Spleen (tissue), 11 donors: Measurements from ENCODE around the gene DRGX. TPM values are rescaled to one million over a fixed set of nuclear protein-coding genes. Genes with fewer than 3 reads are reported as not detected.

ENCODE experiments used
- DNase-seq: peaks from one replicate; pipeline ENCODE4 v3.0.0-alpha.2; 2020
- H3K27ac ChIP-seq, 8 donors: fragments of 200-600 bp; sonication (generic) in 7 of 8; 1 replicate in 4 of 8; 2 replicates in 4 of 8; pipeline versions ENCODE4 v1.5.0 to v1.8.0; 2016 to 2021; ENCODE audit warnings: inconsistent platforms in 4 of 8, mild to moderate bottlenecking in 4 of 8, moderate library complexity in 1 of 8
- H3K27me3 ChIP-seq, 7 donors: fragments of 200-600 bp; sonication (generic) in 6 of 7; replicated peaks in 1 of 7; 1 replicate in 4 of 7; 2 replicates in 3 of 7; pipeline versions ENCODE4 v1.5.0 to v1.8.0; 2016 to 2021; ENCODE audit warnings: inconsistent platforms in 3 of 7, mild to moderate bottlenecking in 1 of 7
- H3K36me3 ChIP-seq, 6 donors: fragments of 200-600 bp; sonication (generic) in 5 of 6; 1 replicate in 4 of 6; 2 replicates in 2 of 6; pipeline versions ENCODE4 v1.5.0 to v1.8.0; 2016 to 2021; ENCODE audit warnings: inconsistent platforms in 2 of 6
- H3K4me1 ChIP-seq, 6 donors: fragments of 200-600 bp; sonication (generic) in 5 of 6; 1 replicate in 3 of 6; 2 replicates in 3 of 6; pipeline versions ENCODE4 v1.5.0 to v1.8.0; 2016 to 2021; ENCODE audit warnings: inconsistent platforms in 3 of 6
- H3K4me3 ChIP-seq, 8 donors: fragments of 200-600 bp; sonication (generic) in 7 of 8; 1 replicate in 4 of 8; 2 replicates in 4 of 8; pipeline versions ENCODE4 v1.5.0 to v1.8.0; 2016 to 2021; ENCODE audit warnings: inconsistent platforms in 4 of 8, mild to moderate bottlenecking in 4 of 8, moderate library complexity in 2 of 8
- H3K9me3 ChIP-seq, 8 donors: fragments of 200-600 bp; sonication (generic) in 7 of 8; 1 replicate in 4 of 8; 2 replicates in 4 of 8; pipeline versions ENCODE4 v1.5.0 to v1.8.0; 2016 to 2021; ENCODE audit warnings: inconsistent platforms in 4 of 8
- CTCF ChIP-seq, 11 experiments: fragments of 200-600 bp in 7 of 11; fragments of 450-650 bp in 4 of 11; sonication (generic) in 4 of 11; IDR thresholded peaks in 8 of 11; conservative IDR thresholded peaks in 3 of 11; 1 replicate in 7 of 11; 2 replicates in 4 of 11; pipeline versions ENCODE4 v1.4.0 to v1.8.0; 2016 to 2021; ENCODE audit warnings: antibody characterized with exemption in 11 of 11, inconsistent platforms in 4 of 11, mild to moderate bottlenecking in 1 of 11
- POLR2A ChIP-seq, 3 donors: fragments of 450-650 bp; IDR thresholded peaks; one replicate each; pipeline ENCODE4 v1.5.1; 2017; ENCODE audit warnings: antibody characterized with exemption in 3 of 3, mild to moderate bottlenecking in 1 of 3
- POLR2AphosphoS5 ChIP-seq, 3 donors: sonication (generic); formaldehyde crosslinking; IDR thresholded peaks; one replicate each; pipeline ENCODE4 v1.5.1; 2017; ENCODE audit warnings: antibody characterized with exemption in 3 of 3
- WGBS, 5 donors: extraction: QIAGEN DNeasy Blood & Tissue Kit in 3 of 5; methylation state at CpG; one replicate each; pipeline versions ENCODE4 v1.1.5 to v1.1.7; 2013 to 2018; 5-methylcytosine and 5-hydroxymethylcytosine counted together
- intact Hi-C: fragments of 100-400 bp; cut with DNase I; formaldehyde crosslinking; loops from one replicate; pipeline ENCODE4 v1.15.0; 2023; ENCODE audit warnings: low total_unique reads
- polyA plus RNA-seq, 3 donors: library from polyadenylated mRNA; stranded (reverse); fragments of 200-250 nt; gene quantifications; one replicate each; pipeline ENCODE4 v1.2.1, GENCODE V29; 2013
- total RNA-seq, 7 donors: library from RNA; depleted of rRNA in 3 of 7; stranded (reverse); fragments of >200 nt in 3 of 7; fragmentation: NEBNext Ultra II Directional in 4 of 7; extraction: Animal tissue kit (Norgen Biotek cat#: 25700) in 4 of 7; gene quantifications; one replicate each; pipeline versions ENCODE4 v1.1.0 to v1.2.1, GENCODE V29; 2016 to 2021
- donor health status: healthy with polysubstance abuse.
- donor health status: DM: no; HTN: no; CAD: no; lungs with moderate emphysema.
- donor health status: DM: no; HTN: no; CAD: no.
- donor health status: Bipolar disorder and iron deficiency.
- donor health status: healthy.
- donor health status: DM: no; HTN: no; CAD: no.
- donor health status: DM: yes; HTN: yes; CAD: no.

Gene DRGX
- total and polyA plus RNA-seq, 10 donors, result 0.03 to 0.11 TPM; not detected in 8

- 66 to 83% (median 79%) methylated on average over 11 of the region's 11 CpGs for WGBS, 5 donors
- TF ChIP-seq POLR2A (IDR thresholded peaks at IDR 0.05) (no peak), POLR2AphosphoS5 (IDR thresholded peaks at IDR 0.05) (no peak), CTCF (IDR thresholded peaks at IDR 0.05 in 8 of 11, conservative IDR thresholded peaks at IDR 0.05 in 3 of 11) (no peak)
- Histone ChIP-seq H3K4me1 (peaks cover 0 to 14% (median 5%) of the 10 kb centered on the region in 6 donors), H3K36me3 (no peaks in the 10 kb centered on the region), H3K9me3 (peaks cover 0 to 11% (median 4%) of the 10 kb centered on the region in 8 donors), H3K27me3 (peaks cover 0 to 50% (median 0%) of the 10 kb centered on the region in 7 donors), H3K4me3 (no peak overlapping the region), H3K27ac (no peak overlapping the region)
- no peak for DNase-seq
- intact Hi-C loops, result no loop called here
Observed at GRCh38 chr10:49361735-49362568, 33.9 kb downstream of the DRGX start.

DNA sequence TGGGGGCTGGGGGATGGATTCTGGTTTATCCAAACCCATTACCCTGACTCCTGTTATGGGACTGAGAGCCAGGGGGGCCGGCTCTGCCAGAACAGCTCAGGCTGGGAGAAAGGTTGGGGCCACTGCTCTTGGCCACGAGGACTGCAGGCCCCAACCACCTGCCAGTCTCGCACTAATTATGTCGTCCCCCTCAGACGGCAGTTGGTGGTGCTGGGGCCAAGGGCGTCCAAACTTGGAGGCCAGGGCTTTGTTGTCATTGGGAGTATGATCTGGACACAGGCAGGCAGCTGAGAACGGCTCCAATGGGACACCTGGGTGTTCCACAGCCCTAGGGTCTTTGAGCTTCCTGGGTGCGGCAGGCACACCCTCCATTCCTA is 34.7 kb downstream of the DRGX start:
- TF ChIP-seq POLR2AphosphoS5 (IDR thresholded peaks at IDR 0.05) (no peak), CTCF (IDR thresholded peaks at IDR 0.05 in 8 of 11, conservative IDR thresholded peaks at IDR 0.05 in 3 of 11) (no peak)
- no peak overlapping the region for H3K4me3 ChIP-seq
- 78 to 91% (median 84%) methylated on average over 6 to 8 of the region's 8 CpGs for WGBS, 5 donors
- no peaks in the 10 kb centered on the region for H3K36me3 ChIP-seq
- DNase-seq, result no peak
- intact Hi-C loops, result no loop called here
- H3K9me3 ChIP-seq, result peaks cover 0 to 12% (median 4%) of the 10 kb centered on the region in 8 donors
- H3K4me1 ChIP-seq, result peaks cover 0 to 14% (median 5%) of the 10 kb centered on the region in 6 donors
- H3K27me3 ChIP-seq, result peaks cover 0 to 44% (median 0%) of the 10 kb centered on the region in 7 donors
- no peak overlapping the region for H3K27ac ChIP-seq

GRCh38 chr10:49360271-49361177 is 35.4 kb downstream of the DRGX start:
- H3K27ac ChIP-seq, result peak overlapping the region in 1 of 8 donors; percentile 7
- TF ChIP-seq POLR2A (IDR thresholded peaks at IDR 0.05), result no peak
- TF ChIP-seq CTCF (IDR thresholded peaks at IDR 0.05 in 8 of 11, conservative IDR thresholded peaks at IDR 0.05 in 3 of 11), result no peak
- no peak for TF ChIP-seq POLR2AphosphoS5 (IDR thresholded peaks at IDR 0.05)
- no peaks in the 10 kb centered on the region for H3K36me3 ChIP-seq
- no peak for DNase-seq
- intact Hi-C loops, result no loop called here
- H3K27me3 ChIP-seq, result peaks cover 0 to 38% (median 0%) of the 10 kb centered on the region in 7 donors
- no peak overlapping the region for H3K4me3 ChIP-seq
- 42 to 72% (median 57%) methylated on average over 9 to 15 of the region's 15 CpGs for WGBS, 5 donors
- H3K9me3 ChIP-seq, result peaks cover 0 to 12% (median 4%) of the 10 kb centered on the region in 8 donors
- peaks cover 0 to 14% (median 5%) of the 10 kb centered on the region in 6 donors for H3K4me1 ChIP-seq
